PFSK-1 (cell line): ENCODE results near the gene FAM171A1.

ENCODE experiments used
- POLR2AphosphoS5 ChIP-seq: IDR thresholded peaks from 2 replicates; pipeline ENCODE4 v1.6.1; 2012; ENCODE audit warnings: low read depth, mild to moderate bottlenecking, control low read depth, low read length, moderate library complexity
- REST ChIP-seq, 2 experiments: IDR thresholded peaks; 2 replicates each; pipeline versions ENCODE4 v1.6.1 to v1.8.0; 2011 to 2012; ENCODE audit warnings: low read depth in 2 of 2, low read length in 2 of 2, control low read depth in 1 of 2, inconsistent platforms in 1 of 2, mild to moderate bottlenecking in 1 of 2, moderate library complexity in 1 of 2; ENCODE audit not compliant: insufficient read depth in 1 of 2
- TAF1 ChIP-seq: IDR thresholded peaks from 2 replicates; pipeline ENCODE4 v1.6.1; 2012; ENCODE audit warnings: low read length, control low read depth, borderline replicate concordance; ENCODE audit not compliant: insufficient read depth

GRCh38 chr10:15175587-15175986 is 195.5 kb downstream of the FAM171A1 start:
- TF ChIP-seq REST (IDR thresholded peaks at IDR 0.05; ENCODE audit: insufficient read depth in 1 of 2, low read depth in 2 of 2, low read length in 2 of 2) = no peak
- TF ChIP-seq POLR2AphosphoS5 = no peak
- TF ChIP-seq TAF1 = no peak
